NT2/D1 (cell line): Measurements from ENCODE around the gene LIMCH1.

ENCODE experiments used
- SUZ12 ChIP-seq: IDR thresholded peaks from 2 replicates; pipeline ENCODE4 v1.6.1; 2011; ENCODE audit not compliant: insufficient read length, insufficient read depth; ENCODE audit errors: extremely low read depth
- YY1 ChIP-seq: IDR thresholded peaks from 2 replicates; pipeline ENCODE4 v1.6.1; 2011; ENCODE audit not compliant: insufficient read length, insufficient read depth
- ZNF274 ChIP-seq: IDR thresholded peaks from 2 replicates; pipeline ENCODE4 v1.6.1; 2011; ENCODE audit warnings: mild to moderate bottlenecking, low read depth, low read length

- no peak for TF ChIP-seq YY1
- TF ChIP-seq SUZ12, result no peak
- no peak for TF ChIP-seq ZNF274
Measured at GRCh38 chr4:41526628-41527027, 11.3 kb upstream of the LIMCH1 start.
